Measurements from ENCODE around the gene CDC73.
"Not testable (repeated sequence)": the region's sequence is repeated elsewhere in the genome, so short reads cannot be mapped to it uniquely, and the experiment has no call there.

CDC73 gene

DNA sequence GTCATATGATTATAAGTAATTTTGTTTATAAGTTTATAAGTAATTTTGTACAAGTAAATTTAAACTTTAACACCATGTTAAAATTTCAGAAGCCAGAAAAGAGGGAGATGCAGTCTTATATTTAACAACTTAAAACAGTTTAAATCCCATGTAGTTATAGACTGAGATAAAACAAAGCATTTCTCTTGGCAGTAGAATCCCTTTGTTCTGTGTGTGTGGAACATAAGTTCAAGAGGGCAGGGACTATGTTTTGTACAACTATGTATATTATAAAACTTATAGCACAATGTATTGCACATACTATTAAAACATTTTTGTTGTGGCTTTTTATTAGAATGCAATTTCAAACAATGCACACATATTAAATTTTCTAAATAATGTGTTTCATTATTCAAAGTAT lies 109.3 kb downstream of the CDC73 start:
- not testable (repeated sequence) for DNase-seq (ENCODE audit: low spot score)

- no peak for DNase-seq (ENCODE audit: low spot score)
Observed at GRCh38 chr1:193234530-193234929, 112.7 kb downstream of the CDC73 start.

DNA sequence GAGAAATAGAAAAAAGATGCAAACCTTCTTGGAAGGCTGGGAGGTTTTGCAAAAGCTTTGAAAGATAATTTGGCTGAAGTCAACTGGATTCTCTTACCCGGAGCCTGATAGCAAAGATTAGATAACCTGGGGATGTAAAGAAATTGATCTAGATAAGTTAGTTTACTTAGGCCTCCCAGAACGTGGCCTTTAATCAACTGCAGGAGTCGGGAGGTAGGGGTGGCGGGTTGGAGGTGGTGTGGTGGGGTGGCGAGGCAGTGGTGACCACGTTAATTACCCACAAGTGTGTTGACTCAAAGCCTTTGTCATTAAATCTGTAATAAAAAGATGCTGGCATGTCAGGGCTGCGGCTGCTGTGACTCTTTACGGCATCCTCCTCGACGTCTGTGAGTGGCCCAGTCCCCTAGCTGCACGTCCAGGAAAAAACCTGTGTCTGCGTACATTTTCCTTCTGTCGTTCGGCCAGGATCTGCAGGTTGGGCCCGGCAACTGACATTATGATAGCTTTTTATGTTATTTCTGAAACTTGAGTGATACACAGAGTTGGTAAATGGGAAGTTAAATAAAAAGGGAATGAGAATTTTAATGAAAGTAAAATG lies 115.6 kb downstream of the CDC73 start:
- DNase-seq (ENCODE audit: low spot score): no peak

GRCh38 chr1:193240609-193241008 lies 118.8 kb downstream of the CDC73 start:
- no peak for DNase-seq (ENCODE audit: low spot score)

DNA sequence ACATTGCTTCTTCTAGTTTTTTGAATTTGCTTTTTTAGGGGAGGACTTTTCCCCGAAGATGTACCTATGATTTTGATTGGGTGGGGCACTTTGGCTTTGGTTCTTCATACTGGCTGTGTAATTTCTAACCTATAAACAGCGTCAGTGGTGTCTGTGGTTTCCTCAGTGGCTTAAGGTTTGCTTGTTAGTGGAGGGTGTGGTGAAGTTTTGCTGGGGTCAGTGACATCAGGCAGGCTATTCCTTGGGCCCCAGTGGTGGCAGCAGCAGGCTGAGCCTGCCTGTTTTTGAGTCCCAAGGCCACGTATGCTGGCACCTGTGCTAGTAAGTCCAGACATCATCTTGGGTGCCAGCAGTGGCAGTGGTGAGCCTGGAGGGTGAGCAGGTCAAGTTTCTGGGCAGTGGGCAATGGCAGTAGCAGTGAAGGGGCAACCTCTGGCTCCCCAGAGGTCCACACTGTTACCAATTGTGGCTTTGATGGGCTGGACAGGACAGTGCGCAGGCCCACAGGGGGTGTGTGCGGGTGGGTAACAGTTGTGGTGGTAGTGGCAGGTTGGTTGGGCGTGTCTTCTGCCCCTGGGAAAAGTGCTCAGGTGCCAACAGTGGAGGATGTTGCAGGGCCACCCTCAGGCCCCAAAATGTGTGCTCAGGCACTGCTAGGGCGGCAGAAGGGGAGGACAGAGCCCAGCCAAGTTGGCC lies 119.4 kb downstream of the CDC73 start:
- DNase-seq (ENCODE audit: low spot score): no peak

GRCh38 chr1:193242000-193242399 lies 120.2 kb downstream of the CDC73 start:
- DNase-seq (ENCODE audit: low spot score): no peak

- no peak for DNase-seq (ENCODE audit: low spot score)
Observed at GRCh38 chr1:193249187-193249586, 127.4 kb downstream of the CDC73 start.

DNA sequence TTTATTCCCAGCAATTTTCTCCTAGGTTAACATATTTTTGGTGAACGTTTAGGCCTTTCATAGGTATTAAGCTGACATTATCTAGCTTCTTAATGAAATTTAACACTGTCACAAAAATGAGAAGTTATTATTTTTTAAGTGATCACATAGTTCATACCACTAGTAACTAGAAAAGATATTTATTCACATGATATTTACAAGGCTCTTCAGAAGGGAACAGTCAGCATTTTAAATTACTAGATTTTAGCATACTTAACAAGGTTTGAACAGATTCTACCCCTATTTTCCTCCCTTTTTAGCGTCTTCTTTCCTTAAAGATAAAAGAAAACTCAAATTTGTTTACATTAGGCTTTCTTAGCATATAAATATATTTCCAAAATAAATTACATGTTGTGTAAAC lies 130.1 kb downstream of the CDC73 start:
- DNase-seq (ENCODE audit: low spot score): no peak

DNA sequence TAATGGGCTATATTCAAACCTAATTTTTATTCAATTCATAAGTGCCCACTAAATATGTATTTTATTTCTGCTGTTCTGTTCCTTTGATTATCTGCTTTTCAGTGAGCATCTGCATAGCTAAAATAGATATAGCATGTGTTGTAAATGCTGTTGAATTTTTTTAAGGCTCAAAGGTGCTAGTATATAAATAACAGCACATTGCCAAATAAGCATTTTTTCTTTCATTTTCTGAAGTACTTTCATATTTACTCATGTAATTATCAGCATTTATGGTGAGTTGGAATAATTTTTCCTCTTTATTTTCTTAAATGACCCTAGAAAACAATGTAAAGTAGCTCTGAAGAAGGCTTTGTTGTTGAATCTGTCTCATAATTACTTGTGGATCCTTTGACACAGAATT lies 134.2 kb downstream of the CDC73 start:
- no peak for DNase-seq (ENCODE audit: low spot score)

GRCh38 chr1:193259636-193260035 lies 137.8 kb downstream of the CDC73 start:
- no peak for DNase-seq (ENCODE audit: low spot score)

GRCh38 chr1:193260056-193260745 lies 138.4 kb downstream of the CDC73 start:
- DNase-seq (ENCODE audit: low spot score): no peak

- no peak for DNase-seq (ENCODE audit: low spot score)
Observed at GRCh38 chr1:193260896-193261295, 139.1 kb downstream of the CDC73 start.

GRCh38 chr1:193262661-193263060 lies 140.8 kb downstream of the CDC73 start:
- no peak for DNase-seq (ENCODE audit: low spot score)

- DNase-seq (ENCODE audit: low spot score): no peak
Observed at GRCh38 chr1:193264313-193265065, 142.7 kb downstream of the CDC73 start.

DNA sequence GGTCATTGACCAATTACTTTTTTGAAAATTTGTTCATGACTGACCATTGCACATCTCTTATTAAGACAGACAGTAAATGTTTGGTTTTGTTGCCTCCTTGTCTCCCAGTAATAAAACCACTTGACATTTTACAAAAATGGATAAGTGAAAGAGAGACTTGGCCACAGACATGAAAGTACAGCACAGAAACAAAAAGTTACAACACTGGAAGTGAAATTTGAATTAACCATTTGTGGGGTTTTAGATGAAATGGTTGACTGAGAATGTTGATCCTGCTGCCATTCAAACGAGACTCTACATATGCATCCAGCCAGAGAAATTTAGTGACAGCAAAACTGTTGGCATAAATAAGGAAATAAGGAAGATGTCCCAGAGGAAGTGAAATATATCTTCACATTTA lies 143.9 kb downstream of the CDC73 start:
- no peak for DNase-seq (ENCODE audit: low spot score)

DNA sequence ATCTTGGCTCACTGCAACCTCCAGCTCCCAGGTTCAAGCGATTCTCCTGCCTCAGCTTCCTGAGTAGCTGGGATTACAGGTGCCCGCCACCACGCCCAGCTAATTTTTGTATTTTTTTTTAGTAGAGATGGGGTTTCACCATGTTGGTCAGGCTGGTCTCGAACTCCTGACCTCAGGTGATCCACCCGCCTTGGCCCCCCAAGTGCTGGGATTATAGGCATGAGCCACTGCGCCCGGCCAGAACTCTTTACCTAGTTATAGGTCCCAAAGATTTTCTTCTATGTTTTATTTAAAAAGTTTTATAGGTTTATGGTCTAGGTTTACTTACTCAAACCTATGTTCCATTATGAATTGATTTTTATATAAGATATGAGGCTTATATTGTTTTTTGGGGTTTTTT lies 145.0 kb downstream of the CDC73 start:
- not testable (repeated sequence) for DNase-seq (ENCODE audit: low spot score)

DNA sequence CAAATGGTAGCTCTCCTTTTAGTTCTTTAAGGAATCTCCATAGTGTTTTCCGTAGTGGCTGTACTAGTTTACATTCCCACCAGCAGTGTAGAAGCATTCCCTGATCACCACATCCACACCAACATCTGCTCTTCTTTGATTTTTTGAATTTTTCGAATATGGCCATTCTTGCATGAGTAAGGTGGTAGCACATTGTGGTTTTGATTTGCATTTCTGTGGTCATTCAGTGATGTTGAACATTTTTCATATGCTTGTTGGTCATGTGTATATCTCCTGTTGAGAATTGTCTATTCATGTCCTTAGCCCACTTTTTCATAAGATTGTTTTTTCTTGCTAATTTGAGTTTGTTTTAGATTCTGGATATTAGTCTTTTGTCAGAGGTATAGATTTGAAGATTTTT lies 149.2 kb downstream of the CDC73 start:
- no peak for DNase-seq (ENCODE audit: low spot score)

GRCh38 chr1:193275773-193276172 lies 153.9 kb downstream of the CDC73 start:
- DNase-seq (ENCODE audit: low spot score): no peak

DNA sequence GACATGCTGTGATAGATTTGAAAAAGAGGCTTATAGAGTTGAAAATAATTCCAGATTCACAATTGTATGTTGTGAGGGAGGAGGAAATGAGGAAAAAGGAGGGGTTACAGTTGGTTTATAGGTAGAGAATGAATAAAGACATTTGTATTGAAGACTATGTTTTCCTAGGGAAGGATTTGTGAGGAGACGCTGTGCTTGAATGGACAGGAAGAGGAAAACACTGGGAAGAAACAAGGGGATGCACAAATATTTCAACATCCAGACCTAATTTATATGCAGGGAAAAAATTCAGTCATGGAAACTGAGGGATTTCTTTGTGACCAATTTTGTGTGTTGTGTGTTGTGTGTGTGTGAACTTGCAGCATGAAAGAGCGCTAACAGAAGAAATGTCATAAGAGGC lies 157.1 kb downstream of the CDC73 start:
- DNase-seq (ENCODE audit: low spot score): no peak

GRCh38 chr1:193281894-193282293 lies 160.1 kb downstream of the CDC73 start:
- no peak for DNase-seq (ENCODE audit: low spot score)

DNA sequence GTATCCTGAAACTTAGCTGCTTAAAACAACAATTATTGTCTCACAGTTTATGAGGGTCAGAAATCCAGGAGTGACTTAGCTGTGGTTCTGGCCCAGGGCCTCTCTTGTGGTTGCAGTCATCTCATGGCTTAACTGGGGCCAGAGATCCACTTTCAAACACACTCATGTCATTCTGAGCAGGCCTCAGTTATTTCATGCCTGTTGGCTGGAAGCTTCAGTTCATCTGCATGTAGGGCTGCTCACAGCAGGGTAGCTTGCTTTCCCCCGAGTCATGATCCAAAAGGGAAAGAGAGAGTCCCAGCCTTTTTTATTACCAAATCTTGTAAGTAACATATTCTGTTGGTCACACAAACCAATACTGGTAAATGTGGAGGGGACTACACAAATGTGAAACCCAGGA lies 161.2 kb downstream of the CDC73 start:
- no peak for DNase-seq (ENCODE audit: low spot score)

- no peak for DNase-seq (ENCODE audit: low spot score)
Observed at GRCh38 chr1:193284219-193284618, 162.4 kb downstream of the CDC73 start.

DNA sequence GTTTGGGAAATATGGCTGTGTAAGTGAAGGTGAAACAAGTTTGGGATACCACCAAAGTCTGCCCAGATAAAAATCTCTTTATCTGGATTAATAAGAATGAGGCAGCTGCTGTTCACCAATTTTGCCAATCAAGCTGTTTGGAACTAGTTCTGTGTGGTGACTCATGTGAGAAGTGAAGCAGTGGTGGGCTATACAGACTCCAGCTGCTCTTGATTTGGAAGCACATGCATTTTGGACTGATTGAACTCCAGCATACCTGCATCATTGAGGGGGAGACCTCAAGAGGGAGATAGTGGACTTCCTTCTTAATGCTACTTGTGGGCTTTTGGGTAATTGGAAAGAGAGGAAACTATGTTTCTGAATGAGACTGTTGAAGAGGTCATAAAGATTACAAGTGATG lies 163.8 kb downstream of the CDC73 start:
- DNase-seq (ENCODE audit: low spot score): no peak

Data from globus pallidus (tissue), 1 donor.